EL (cell line): ENCODE results near the gene NFATC4.

Source experiments
- DNase-seq: peaks from one replicate; pipeline ENCODE4 v3.0.0-alpha.2; 2016

NFATC4 gene

GRCh38 chr14:24390701-24391468, 22.9 kb downstream of the NFATC4 start:
- no peak for DNase-seq

GRCh38 chr14:24392325-24393091, 24.5 kb downstream of the NFATC4 start:
- peak; percentile 69 for DNase-seq

- no peak for DNase-seq
Observed at GRCh38 chr14:24394275-24394674, 26.3 kb downstream of the NFATC4 start.

GRCh38 chr14:24395609-24396582, 27.9 kb downstream of the NFATC4 start:
- no peak for DNase-seq

GRCh38 chr14:24397639-24398292, 29.8 kb downstream of the NFATC4 start:
- no peak for DNase-seq

GRCh38 chr14:24398293-24398652, 30.3 kb downstream of the NFATC4 start:
- no peak for DNase-seq

- peak; percentile 53 for DNase-seq
Observed at GRCh38 chr14:24398653-24399446, 30.9 kb downstream of the NFATC4 start, which contains the start of gene NYNRIN. NYNRIN (plus strand) TSS chr14:24399003; CDS start chr14:24399247, 244 bp downstream.

GRCh38 chr14:24399447-24399822, 31.5 kb downstream of the NFATC4 start:
- DNase-seq, result no peak

- no peak for DNase-seq
Observed at GRCh38 chr14:24399999-24400718, 32.2 kb downstream of the NFATC4 start.

- DNase-seq, result no peak
Observed at GRCh38 chr14:24401810-24402702, 34.1 kb downstream of the NFATC4 start.

GRCh38 chr14:24403294-24403998, 35.5 kb downstream of the NFATC4 start:
- DNase-seq, result peak; percentile 75

- no peak for DNase-seq
Observed at GRCh38 chr14:24404814-24405213, 36.8 kb downstream of the NFATC4 start.

GRCh38 chr14:24406416-24406815, 38.4 kb downstream of the NFATC4 start:
- no peak for DNase-seq

GRCh38 chr14:24407608-24408325, 39.8 kb downstream of the NFATC4 start:
- no peak for DNase-seq

GRCh38 chr14:24408764-24409163, 40.8 kb downstream of the NFATC4 start:
- DNase-seq, result no peak

GRCh38 chr14:24409192-24409591, 41.2 kb downstream of the NFATC4 start:
- DNase-seq, result no peak

- DNase-seq, result no peak
Observed at GRCh38 chr14:24409956-24410355, 42.0 kb downstream of the NFATC4 start.
